Stimulated activated CD8-positive, alpha-beta memory T cell treated with anti-CD3 and anti-CD28 coated beads, Interleukin-4, amount 100 ng/mL, for 48 hours (primary cell): ENCODE results near the gene MAD2L2.

Source experiments
- DNase-seq: peaks from one replicate; pipeline ENCODE4 v3.0.0-alpha.2; 2020

MAD2L2 gene

GRCh38 chr1:11704691-11705475 is 23.9 kb upstream of the MAD2L2 start:
- DNase-seq, result no peak

GRCh38 chr1:11704194-11704529 is 23.2 kb upstream of the MAD2L2 start:
- no peak for DNase-seq

GRCh38 chr1:11703357-11704193 is 22.6 kb upstream of the MAD2L2 start:
- DNase-seq, result no peak

- no peak for DNase-seq
Observed at GRCh38 chr1:11701981-11702803, 21.2 kb upstream of the MAD2L2 start.

- no peak for DNase-seq
Observed at GRCh38 chr1:11701551-11701961, 20.6 kb upstream of the MAD2L2 start.

- DNase-seq, result no peak
Observed at GRCh38 chr1:11700601-11701467, 19.9 kb upstream of the MAD2L2 start.

- DNase-seq, result no peak
Observed at GRCh38 chr1:11697893-11698210, 16.9 kb upstream of the MAD2L2 start.

GRCh38 chr1:11697188-11697892 is 16.4 kb upstream of the MAD2L2 start:
- no peak for DNase-seq

- no peak for DNase-seq
Observed at GRCh38 chr1:11695861-11696260, 14.9 kb upstream of the MAD2L2 start.

- no peak for DNase-seq
Observed at GRCh38 chr1:11693917-11694316, 13.0 kb upstream of the MAD2L2 start.

GRCh38 chr1:11693024-11693590 is 12.2 kb upstream of the MAD2L2 start:
- DNase-seq, result peak; percentile 65

- no peak for DNase-seq
Observed at GRCh38 chr1:11691928-11692711, 11.2 kb upstream of the MAD2L2 start.

- DNase-seq, result no peak
Observed at GRCh38 chr1:11691302-11691914, 10.5 kb upstream of the MAD2L2 start, which contains the start of gene DRAXIN. TSS of gene DRAXIN (plus strand) at chr1:11691710. CDS start at chr1:11706259, 14,549 bp downstream.

- no peak for DNase-seq
Observed at GRCh38 chr1:11690397-11691301, 9.7 kb upstream of the MAD2L2 start.

GRCh38 chr1:11688506-11688905 is 7.6 kb upstream of the MAD2L2 start:
- DNase-seq, result no peak

- no peak for DNase-seq
Observed at GRCh38 chr1:11685210-11685752, 4.3 kb upstream of the MAD2L2 start.

- DNase-seq, result no peak
Observed at GRCh38 chr1:11684070-11684469, 3.1 kb upstream of the MAD2L2 start.

GRCh38 chr1:11682799-11683198 is 1.9 kb upstream of the MAD2L2 start:
- no peak for DNase-seq
